ENCODE measurements around the gene RPE65. TPM values are rescaled to one million over a fixed set of nuclear protein-coding genes. Genes with fewer than 3 reads are reported as not detected.

The RPE65 gene
- total and polyA plus RNA-seq, 2 donors (not counting 3 experiments of a cell fraction or from before 2014, with no cell fraction given): not detected

DNA sequence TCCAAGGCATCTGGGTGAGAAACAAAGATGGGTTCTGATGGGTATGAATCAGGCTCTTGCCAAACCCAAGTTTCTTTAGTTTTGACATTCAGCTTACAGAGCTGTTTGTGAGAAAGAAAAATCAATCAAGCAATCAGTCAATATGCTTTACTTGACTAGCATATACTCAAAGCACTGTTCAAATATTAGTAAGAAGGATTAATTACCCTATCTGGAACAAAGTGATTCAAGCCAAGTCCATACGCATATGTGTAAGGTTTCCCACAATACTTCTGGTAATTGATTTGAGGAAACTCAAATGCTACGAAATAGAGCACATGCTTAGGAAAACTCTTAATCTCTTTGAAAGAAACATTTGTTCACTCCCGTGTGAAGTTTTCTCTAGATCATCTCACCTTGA is 18.7 kb downstream of the RPE65 start:
- Histone ChIP-seq H2AFZ (ENCODE audit: low read depth, low read length) (no peak overlapping the region), H3K4me2 (ENCODE audit: insufficient read depth, low read length) (no peak overlapping the region), H3K27ac (ENCODE audit: insufficient read depth, low read depth, low read length) (no peak overlapping the region), H3K9me1 (replicated peaks; ENCODE audit: control insufficient read depth, extremely low read depth, insufficient read depth, low read length) (no peaks in the 10 kb centered on the region), H3K4me1 (ENCODE audit: control insufficient read depth, extremely low read depth, insufficient read depth, low read length) (no peaks in the 10 kb centered on the region), H3K4me3 (replicated peaks in 1 of 3; ENCODE audit: insufficient read depth in 1 of 3, low read depth in 1 of 3, low read length in 3 of 3) (no peak overlapping the region), H4K20me1 (replicated peaks; ENCODE audit: control insufficient read depth, extremely low read depth, insufficient read depth, low read length) (no peaks in the 10 kb centered on the region), H3K9ac (replicated peaks; ENCODE audit: extremely low read depth, insufficient read depth, low read length) (no peak overlapping the region), H3K36me3 (ENCODE audit: control insufficient read depth in 2 of 2, extremely low read depth in 1 of 2, insufficient read depth in 2 of 2, low read length in 2 of 2) (no peaks in the 10 kb centered on the region), H3K9me3 (replicated peaks; ENCODE audit: control insufficient read depth, insufficient read depth, low read length) (no peaks in the 10 kb centered on the region), H3K27me3 (ENCODE audit: control insufficient read depth in 2 of 2, insufficient read depth in 2 of 2, low read length in 2 of 2) (peaks cover 7 to 10% of the 10 kb centered on the region in 2 experiments), H3K79me2 (ENCODE audit: control insufficient read depth, insufficient read depth, low read length) (no peaks in the 10 kb centered on the region)
- FAIRE-seq: no peak
- TF ChIP-seq GATA2 (IDR thresholded peaks at IDR 0.05; ENCODE audit: insufficient read depth, insufficient read length, low read depth, low read length) (no peak), POLR2A (IDR thresholded peaks at IDR 0.05; ENCODE audit: low read depth, low read length) (no peak), EZH2 (IDR thresholded peaks at IDR 0.05; ENCODE audit: borderline replicate concordance, low read depth, low read length, severe bottlenecking) (no peak), POLR2AphosphoS5 (IDR thresholded peaks at IDR 0.05; ENCODE audit: insufficient read depth, low read depth, low read length) (no peak), MYC (IDR thresholded peaks at IDR 0.05; ENCODE audit: low read depth, low read length) (no peak), JUN (IDR thresholded peaks at IDR 0.05; ENCODE audit: borderline replicate concordance, insufficient read depth, insufficient read length, low read depth) (no peak), FOS (IDR thresholded peaks at IDR 0.05; ENCODE audit: borderline replicate concordance, insufficient read depth, low read length) (no peak)
- TF ChIP-seq, protein P1, sequence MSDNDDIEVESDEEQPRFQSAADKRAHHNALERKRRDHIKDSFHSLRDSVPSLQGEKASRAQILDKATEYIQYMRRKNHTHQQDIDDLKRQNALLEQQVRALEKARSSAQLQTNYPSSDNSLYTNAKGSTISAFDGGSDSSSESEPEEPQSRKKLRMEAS (IDR thresholded peaks at IDR 0.05; ENCODE audit: insufficient read depth, insufficient read length): no peak
- TF ChIP-seq, protein P2, sequence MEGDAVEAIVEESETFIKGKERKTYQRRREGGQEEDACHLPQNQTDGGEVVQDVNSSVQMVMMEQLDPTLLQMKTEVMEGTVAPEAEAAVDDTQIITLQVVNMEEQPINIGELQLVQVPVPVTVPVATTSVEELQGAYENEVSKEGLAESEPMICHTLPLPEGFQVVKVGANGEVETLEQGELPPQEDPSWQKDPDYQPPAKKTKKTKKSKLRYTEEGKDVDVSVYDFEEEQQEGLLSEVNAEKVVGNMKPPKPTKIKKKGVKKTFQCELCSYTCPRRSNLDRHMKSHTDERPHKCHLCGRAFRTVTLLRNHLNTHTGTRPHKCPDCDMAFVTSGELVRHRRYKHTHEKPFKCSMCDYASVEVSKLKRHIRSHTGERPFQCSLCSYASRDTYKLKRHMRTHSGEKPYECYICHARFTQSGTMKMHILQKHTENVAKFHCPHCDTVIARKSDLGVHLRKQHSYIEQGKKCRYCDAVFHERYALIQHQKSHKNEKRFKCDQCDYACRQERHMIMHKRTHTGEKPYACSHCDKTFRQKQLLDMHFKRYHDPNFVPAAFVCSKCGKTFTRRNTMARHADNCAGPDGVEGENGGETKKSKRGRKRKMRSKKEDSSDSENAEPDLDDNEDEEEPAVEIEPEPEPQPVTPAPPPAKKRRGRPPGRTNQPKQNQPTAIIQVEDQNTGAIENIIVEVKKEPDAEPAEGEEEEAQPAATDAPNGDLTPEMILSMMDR (IDR thresholded peaks at IDR 0.05; ENCODE audit: extremely low read depth in 1 of 2, insufficient read depth in 1 of 2, low read depth in 1 of 2, low read length in 2 of 2): no peak
- ChIA-PET CTCF (interaction anchor here (2.7 kb wide), 1 partner anchor 12 kb away, joined by 13 read pairs; no protein-coding TSS in a partner anchor), POLR2A (no interaction called here)
- BruUV-seq (replicated peaks): no TSS peak
- DNase-seq (ENCODE audit: low read depth, low spot score): no peak
- dilution Hi-C loops (cut with MboI; ENCODE audit: extremely low pct_ligation_motif_present, low sequenced_read_pairs) (no loop called here), intact Hi-C loops (cut with micrococcal nuclease) (no loop called here)
